Measurements from ENCODE around the gene DCXR.
"Not testable (repeated sequence)": the region's sequence is repeated elsewhere in the genome, so short reads cannot be mapped to it uniquely, and the experiment has no call there.

Gene DCXR

GRCh38 chr17:82039695-82040299, 2.3 kb upstream of the DCXR start:
- no peak overlapping the region for H3K4me2 ChIP-seq (ENCODE audit: low read length)
- no peak for TF ChIP-seq EZH2 (IDR thresholded peaks at IDR 0.05; ENCODE audit: borderline replicate concordance, low read length)
- TF ChIP-seq CTCF (IDR thresholded peaks at IDR 0.05; ENCODE audit: low read length) = no peak
- no peaks in the 10 kb centered on the region for H3K79me2 ChIP-seq (ENCODE audit: insufficient read depth, low read length)
- 0 out of 2 replicates have a peak, but pooled peaks cover 6% of the 10 kb centered on the region for H3K36me3 ChIP-seq (ENCODE audit: insufficient read depth, low read length)
- no peak overlapping the region for H3K4me3 ChIP-seq (ENCODE audit: low read depth, low read length, poor library complexity, severe bottlenecking)
- no peaks in the 10 kb centered on the region for H4K20me1 ChIP-seq (ENCODE audit: insufficient read depth, low read length)
- H3K4me1 ChIP-seq (ENCODE audit: insufficient read depth, low read length, severe bottlenecking) = peaks cover 20% of the 10 kb centered on the region
- H2AFZ ChIP-seq (ENCODE audit: low read length) = no peak overlapping the region
- no peak overlapping the region for H3K9ac ChIP-seq (ENCODE audit: low read length)
- no peak overlapping the region for H3K27ac ChIP-seq (ENCODE audit: low read depth, low read length, poor library complexity, severe bottlenecking)
- no peaks in the 10 kb centered on the region for H3K27me3 ChIP-seq (ENCODE audit: insufficient read depth, low read length)
- H3K9me2 ChIP-seq (ENCODE audit: low read depth, low read length) = no peaks in the 10 kb centered on the region
- H3F3A ChIP-seq (ENCODE audit: insufficient read depth, low read length) = no peaks in the 10 kb centered on the region; the same call in 1 of the 2 replicates
- H3K9me3 ChIP-seq (ENCODE audit: low read length) = no peaks in the 10 kb centered on the region

GRCh38 chr17:82038796-82039409, 1.4 kb upstream of the DCXR start:
- H2AFZ ChIP-seq (ENCODE audit: low read length); H3K9ac ChIP-seq (ENCODE audit: low read length); H3K27me3 ChIP-seq (ENCODE audit: insufficient read depth, low read length); H3K79me2 ChIP-seq (ENCODE audit: insufficient read depth, low read length); H3K9me3 ChIP-seq (ENCODE audit: low read length); H4K20me1 ChIP-seq (ENCODE audit: insufficient read depth, low read length); H3K27ac ChIP-seq (ENCODE audit: low read depth, low read length, poor library complexity, severe bottlenecking); H3K9me2 ChIP-seq (ENCODE audit: low read depth, low read length); H3K4me3 ChIP-seq (ENCODE audit: low read depth, low read length, poor library complexity, severe bottlenecking); H3K36me3 ChIP-seq (ENCODE audit: insufficient read depth, low read length); H3F3A ChIP-seq (ENCODE audit: insufficient read depth, low read length); H3K4me2 ChIP-seq (ENCODE audit: low read length): not testable (repeated sequence)
- peaks cover 20% of the 10 kb centered on the region for H3K4me1 ChIP-seq (ENCODE audit: insufficient read depth, low read length, severe bottlenecking)

- Histone ChIP-seq H3K4me1 (ENCODE audit: insufficient read depth, low read length, severe bottlenecking) (peaks cover 20% of the 10 kb centered on the region), H3K27me3 (ENCODE audit: insufficient read depth, low read length) (no peaks in the 10 kb centered on the region), H2AFZ (ENCODE audit: low read length) (peak overlapping the region; percentile 50; the same call in 1 of the 2 replicates), H3K9ac (ENCODE audit: low read length) (peak overlapping the region; percentile 22; the same call in 1 of the 2 replicates), H3K79me2 (ENCODE audit: insufficient read depth, low read length) (no peaks in the 10 kb centered on the region), H3K27ac (ENCODE audit: low read depth, low read length, poor library complexity, severe bottlenecking) (no peak overlapping the region), H3K4me2 (ENCODE audit: low read length) (peak overlapping the region; percentile 85), H3K9me3 (ENCODE audit: low read length) (no peaks in the 10 kb centered on the region), H3K9me2 (ENCODE audit: low read depth, low read length) (no peaks in the 10 kb centered on the region), H3K36me3 (ENCODE audit: insufficient read depth, low read length) (0 out of 2 replicates have a peak, but pooled peaks cover 6% of the 10 kb centered on the region), H4K20me1 (ENCODE audit: insufficient read depth, low read length) (no peaks in the 10 kb centered on the region), H3F3A (ENCODE audit: insufficient read depth, low read length) (no peaks in the 10 kb centered on the region; the same call in 1 of the 2 replicates), H3K4me3 (ENCODE audit: low read depth, low read length, poor library complexity, severe bottlenecking) (peak overlapping the region; percentile 80)
- TF ChIP-seq EZH2 (IDR thresholded peaks at IDR 0.05; ENCODE audit: borderline replicate concordance, low read length) (no peak), CTCF (IDR thresholded peaks at IDR 0.05; ENCODE audit: low read length) (no peak)
Measured at GRCh38 chr17:82037889-82038195, 345 bp upstream of the DCXR start.

All from OCI-LY1 (cell line).